ENCODE data around the gene CAP1. TPM values are rescaled to one million over a fixed set of nuclear protein-coding genes. Genes with fewer than 3 reads are reported as not detected.
"Not testable (repeated sequence)": the region's sequence is repeated elsewhere in the genome, so short reads cannot be mapped to it uniquely, and the experiment has no call there.

The CAP1 gene
- total RNA-seq, 3 donors from 2014 or later, result 357 to 488 (median 444) TPM

- Histone ChIP-seq H3K36me3 (ENCODE audit: low read depth) (no peaks in the 10 kb centered on the region), H3K4me3 (no peak overlapping the region), H3K4me1 (ENCODE audit: low read depth) (no peaks in the 10 kb centered on the region), H3K9me3 (no peaks in the 10 kb centered on the region)
- intact Hi-C loops (cut with DNase I, micrococcal nuclease), result no loop called here
- no peak for ATAC-seq
- no peak for TF ChIP-seq CTCF (IDR thresholded peaks at IDR 0.05)
- DNase-seq, result no peak
Measured at GRCh38 chr1:40001456-40001855, 39.1 kb upstream of the CAP1 start.

- ATAC-seq, result peak; percentile 31
- intact Hi-C loops (cut with DNase I, micrococcal nuclease), result no loop called here
Measured at GRCh38 chr1:40003156-40004093, 37.1 kb upstream of the CAP1 start.

GRCh38 chr1:40004857-40005256, 35.7 kb upstream of the CAP1 start:
- Histone ChIP-seq H3K9me3 (no peaks in the 10 kb centered on the region), H3K4me1 (ENCODE audit: low read depth) (no peaks in the 10 kb centered on the region), H3K4me3 (no peak overlapping the region), H3K36me3 (ENCODE audit: low read depth) (no peaks in the 10 kb centered on the region)
- intact Hi-C loops (cut with DNase I, micrococcal nuclease), result no loop called here
- DNase-seq (no peak), ATAC-seq (no peak)
- no peak for TF ChIP-seq CTCF (IDR thresholded peaks at IDR 0.05)

More at GRCh38 chr1:40003156-40004093, 37.1 kb upstream of the CAP1 start:
- H3K4me3 ChIP-seq, result no peak overlapping the region
- no peaks in the 10 kb centered on the region for H3K4me1 ChIP-seq (ENCODE audit: low read depth)
- H3K9me3 ChIP-seq, result no peaks in the 10 kb centered on the region
- no peak for TF ChIP-seq CTCF (IDR thresholded peaks at IDR 0.05)
- no peaks in the 10 kb centered on the region for H3K36me3 ChIP-seq (ENCODE audit: low read depth)
- no peak for DNase-seq

- H3K36me3 ChIP-seq (ENCODE audit: low read depth); H3K9me3 ChIP-seq; H3K4me1 ChIP-seq (ENCODE audit: low read depth); H3K4me3 ChIP-seq; DNase-seq; intact Hi-C loops (cut with DNase I, micrococcal nuclease); ATAC-seq: not testable (repeated sequence)
Measured at GRCh38 chr1:40007481-40008034, 33.0 kb upstream of the CAP1 start.

- no peaks in the 10 kb centered on the region for H3K36me3 ChIP-seq (ENCODE audit: low read depth)
- no peak for TF ChIP-seq CTCF (IDR thresholded peaks at IDR 0.05)
Measured at GRCh38 chr1:40011198-40011597, 29.3 kb upstream of the CAP1 start.

GRCh38 chr1:40014253-40014706, 26.2 kb upstream of the CAP1 start:
- Histone ChIP-seq H3K4me3 (no peak overlapping the region), H3K4me1 (ENCODE audit: low read depth) (no peaks in the 10 kb centered on the region), H3K36me3 (ENCODE audit: low read depth) (no peaks in the 10 kb centered on the region), H3K9me3 (no peaks in the 10 kb centered on the region)
- peak; percentile 79 for ATAC-seq
- intact Hi-C loops (cut with DNase I, micrococcal nuclease), result no loop called here
- DNase-seq, result no peak
- TF ChIP-seq CTCF (IDR thresholded peaks at IDR 0.05), result no peak

More at GRCh38 chr1:40011198-40011597, 29.3 kb upstream of the CAP1 start:
- Histone ChIP-seq H3K4me3 (no peak overlapping the region), H3K9me3 (no peaks in the 10 kb centered on the region), H3K4me1 (ENCODE audit: low read depth) (no peaks in the 10 kb centered on the region)
- no peak for ATAC-seq
- DNase-seq, result no peak
- intact Hi-C loops (cut with DNase I, micrococcal nuclease), result no loop called here

Measured in mucosa of descending colon (tissue), 3 donors.